HepG2 (cell line): ENCODE data around the gene PHKB. TPM values are rescaled to one million over a fixed set of nuclear protein-coding genes. Genes with fewer than 3 reads are reported as not detected.
A peak's percentile ranks its signal among the peaks of the same experiment; 100 is the strongest.

Source experiments
- AHDC1 ChIP-seq: sonication (generic); formaldehyde crosslinking; IDR thresholded peaks from 2 replicates; pipeline ENCODE4 v1.5.1; 2020; ENCODE audit warnings: mild to moderate bottlenecking, missing genetic modification reagents, borderline replicate concordance
- CSRNP1 ChIP-seq: sonication (generic); formaldehyde crosslinking; IDR thresholded peaks from 2 replicates; pipeline ENCODE4 v1.8.1; 2023; ENCODE audit warnings: mild to moderate bottlenecking, missing genetic modification reagents
- DR1 ChIP-seq: sonication (generic); formaldehyde crosslinking; IDR thresholded peaks from 2 replicates; pipeline ENCODE4 v1.8.0; 2021; ENCODE audit warnings: mild to moderate bottlenecking, missing genetic modification reagents, inconsistent platforms
- GABPA ChIP-seq, 2 experiments: IDR thresholded peaks; 2 replicates each; pipeline ENCODE4 v1.6.1; 2011 to 2016; ENCODE audit warnings: low read depth in 2 of 2, low read length in 1 of 2, missing biosample characterization in 1 of 2, missing genetic modification characterization in 1 of 2
- GATAD2A ChIP-seq: IDR thresholded peaks from 2 replicates; pipeline ENCODE4 v1.6.1; 2016
- IRF2 ChIP-seq: IDR thresholded peaks from 2 replicates; pipeline ENCODE4 v1.6.1; 2018; ENCODE audit warnings: missing genetic modification reagents, missing compliant biosample characterization
- MIXL1 ChIP-seq: IDR thresholded peaks from 2 replicates; pipeline ENCODE4 v1.6.1; 2016
- MXD4 ChIP-seq: IDR thresholded peaks from 2 replicates; pipeline ENCODE4 v1.6.1; 2016; ENCODE audit warnings: mild to moderate bottlenecking, missing biosample characterization, missing genetic modification reagents
- REXO4 ChIP-seq: sonication (generic); formaldehyde crosslinking; IDR thresholded peaks from 2 replicates; pipeline ENCODE4 v1.8.0; 2022; ENCODE audit warnings: missing genetic modification reagents, mild to moderate bottlenecking, borderline replicate concordance
- SNAPC4 ChIP-seq: sonication (generic); formaldehyde crosslinking; IDR thresholded peaks from 2 replicates; pipeline ENCODE4 v1.4.0; 2020; ENCODE audit warnings: mild to moderate bottlenecking, missing genetic modification reagents
- THAP11 ChIP-seq: IDR thresholded peaks from 2 replicates; pipeline ENCODE4 v1.6.1; 2016; ENCODE audit warnings: missing biosample characterization, missing genetic modification reagents
- ZFP91 ChIP-seq: sonication (generic); formaldehyde crosslinking; IDR thresholded peaks from 2 replicates; pipeline ENCODE4 v1.9.0; 2022; ENCODE audit warnings: missing genetic modification reagents, mild to moderate bottlenecking, borderline replicate concordance
- ZNF337 ChIP-seq: sonication (generic); formaldehyde crosslinking; IDR thresholded peaks from 2 replicates; pipeline ENCODE4 v1.5.1; 2020; ENCODE audit warnings: missing genetic modification reagents, low read depth, mild to moderate bottlenecking, borderline replicate concordance
- ZNF761 ChIP-seq: sonication (generic); formaldehyde crosslinking; conservative IDR thresholded peaks from 2 replicates; pipeline ENCODE4 v1.4.0; 2020; ENCODE audit warnings: mild to moderate bottlenecking, missing genetic modification reagents
- polyA plus RNA-seq, 8 experiments: library from polyadenylated mRNA; depleted of rRNA in 3 of 8; stranded (reverse) in 7 of 8; unstranded in 1 of 8; fragments of >200 nt; fragmentation: Illumina TruSeq in 4 of 8; extraction: Trizol in 4 of 8; gene quantifications; 2 replicates each; pipeline versions ENCODE4 v1.2.1 to v1.2.3, GENCODE V29; 2011 to 2016; ENCODE audit warnings: low read depth in 4 of 8, missing spikeins in 1 of 8, mixed read lengths in 1 of 8; ENCODE audit not compliant: insufficient read depth in 1 of 8
- total RNA-seq, 5 experiments: library from RNA; depleted of rRNA; stranded (reverse); fragments of >200 nt; fragmentation: Illumina TruSeq; extraction: Trizol; gene quantifications; 2 replicates each; pipeline ENCODE4 v1.2.3, GENCODE V29; 2016; ENCODE audit warnings: low read depth in 1 of 5

PHKB gene
- total and polyA plus RNA-seq, 2 of the 13 experiments (the other 11 are each of a cell fraction or from before 2014, with no cell fraction given), result 66.0 to 80.8 TPM

GRCh38 chr16:47523342-47524006 lies 62.3 kb downstream of the PHKB start (continued):
- TF ChIP-seq SNAPC4 (CRISPR knock-in tag), result no peak
- 0 out of 2 replicates have a peak, but pooled peaks have one; percentile 31 for TF ChIP-seq MXD4 (CRISPR knock-in tag)
- TF ChIP-seq GATAD2A (CRISPR knock-in tag), result peak; percentile 71
- TF ChIP-seq AHDC1 (CRISPR knock-in tag), result no peak
- TF ChIP-seq DR1 (CRISPR knock-in tag), result no peak
- TF ChIP-seq THAP11, result peak; percentile 50
- TF ChIP-seq ZNF337 (CRISPR knock-in tag), result no peak
- TF ChIP-seq ZFP91 (CRISPR knock-in tag), result no peak
- TF ChIP-seq MIXL1, result peak; percentile 41; the same call in 1 of the 2 replicates
- TF ChIP-seq REXO4 (CRISPR knock-in tag), result no peak
- no peak for TF ChIP-seq ZNF761 (CRISPR knock-in tag)
- no peak for TF ChIP-seq GABPA (IDR thresholded peaks at IDR 0.05; ENCODE audit: low read depth, low read length)
- TF ChIP-seq GABPA (CRISPR knock-in tag; IDR thresholded peaks at IDR 0.05; ENCODE audit: low read depth), result peak; percentile 83
- TF ChIP-seq IRF2 (CRISPR knock-in tag), result peak; percentile 52; the same call in 1 of the 2 replicates
- no peak for TF ChIP-seq CSRNP1
